ENCODE results near the gene GRAMD2A. TPM values are rescaled to one million over a fixed set of nuclear protein-coding genes. Genes with fewer than 3 reads are reported as not detected.

The GRAMD2A gene
- total RNA-seq, 1 donor from 2014 or later, result 5.0 TPM

DNA sequence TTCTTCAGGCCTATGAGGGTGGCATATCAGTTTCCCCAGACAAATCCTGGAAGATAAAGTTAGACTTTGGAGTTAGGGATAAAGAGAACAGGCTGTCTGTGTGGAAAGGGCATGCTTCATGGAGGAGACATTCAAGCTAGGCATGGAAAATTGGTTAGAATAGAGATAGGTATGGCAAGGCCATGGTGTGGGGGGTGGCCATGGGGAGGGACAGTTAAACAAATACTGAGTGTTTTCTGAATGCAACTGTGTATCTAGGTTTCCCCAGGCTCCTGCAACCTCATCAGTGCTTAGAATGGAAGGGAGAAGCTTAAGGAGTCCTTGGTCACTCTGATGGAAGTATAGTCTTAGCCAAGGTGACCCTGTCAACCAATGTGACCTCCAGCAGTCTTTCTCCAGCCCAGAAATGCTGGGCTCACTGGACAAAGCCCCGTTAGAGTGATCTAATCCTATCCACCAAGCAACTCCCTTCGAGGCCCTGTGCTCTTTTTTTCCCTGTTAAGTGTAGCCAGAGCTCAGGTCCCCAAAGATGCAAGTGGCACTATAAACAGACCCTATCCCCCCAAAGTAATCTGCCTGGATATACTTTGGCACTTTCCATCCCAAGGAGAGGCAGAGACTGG is 38.9 kb upstream of the GRAMD2A start:
- H3K4me3 ChIP-seq (ENCODE audit: low read depth, low read length), result peak overlapping the region; percentile 59
- TF ChIP-seq, protein P1, sequence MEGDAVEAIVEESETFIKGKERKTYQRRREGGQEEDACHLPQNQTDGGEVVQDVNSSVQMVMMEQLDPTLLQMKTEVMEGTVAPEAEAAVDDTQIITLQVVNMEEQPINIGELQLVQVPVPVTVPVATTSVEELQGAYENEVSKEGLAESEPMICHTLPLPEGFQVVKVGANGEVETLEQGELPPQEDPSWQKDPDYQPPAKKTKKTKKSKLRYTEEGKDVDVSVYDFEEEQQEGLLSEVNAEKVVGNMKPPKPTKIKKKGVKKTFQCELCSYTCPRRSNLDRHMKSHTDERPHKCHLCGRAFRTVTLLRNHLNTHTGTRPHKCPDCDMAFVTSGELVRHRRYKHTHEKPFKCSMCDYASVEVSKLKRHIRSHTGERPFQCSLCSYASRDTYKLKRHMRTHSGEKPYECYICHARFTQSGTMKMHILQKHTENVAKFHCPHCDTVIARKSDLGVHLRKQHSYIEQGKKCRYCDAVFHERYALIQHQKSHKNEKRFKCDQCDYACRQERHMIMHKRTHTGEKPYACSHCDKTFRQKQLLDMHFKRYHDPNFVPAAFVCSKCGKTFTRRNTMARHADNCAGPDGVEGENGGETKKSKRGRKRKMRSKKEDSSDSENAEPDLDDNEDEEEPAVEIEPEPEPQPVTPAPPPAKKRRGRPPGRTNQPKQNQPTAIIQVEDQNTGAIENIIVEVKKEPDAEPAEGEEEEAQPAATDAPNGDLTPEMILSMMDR (conservative IDR thresholded peaks at IDR 0.05; ENCODE audit: low read depth, low read length), result no peak
- no peak for DNase-seq (ENCODE audit: low read depth)

DNA sequence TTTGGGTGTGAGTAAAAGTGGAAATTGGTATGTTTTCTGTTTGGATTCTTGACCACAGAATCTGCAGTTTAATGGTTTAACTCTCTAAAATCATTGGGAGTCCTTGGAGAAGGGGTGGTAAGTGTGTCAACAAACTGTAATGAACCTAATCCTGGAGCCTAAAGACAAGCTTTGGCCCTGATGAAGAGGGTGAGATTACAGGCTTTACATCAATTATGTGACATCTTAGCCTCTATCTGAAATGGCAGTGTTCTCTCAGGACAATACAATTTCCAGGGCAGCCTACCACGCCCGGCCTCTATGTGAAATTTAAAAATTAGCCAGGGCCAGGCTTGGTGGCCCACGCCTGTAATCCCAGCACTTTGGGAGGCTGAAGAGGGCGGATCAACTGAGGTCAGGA is 37.7 kb upstream of the GRAMD2A start:
- no peak overlapping the region for H3K4me3 ChIP-seq (ENCODE audit: low read depth, low read length)
- TF ChIP-seq, protein P1 (conservative IDR thresholded peaks at IDR 0.05; ENCODE audit: low read depth, low read length), result no peak
- DNase-seq (ENCODE audit: low read depth), result no peak

DNA sequence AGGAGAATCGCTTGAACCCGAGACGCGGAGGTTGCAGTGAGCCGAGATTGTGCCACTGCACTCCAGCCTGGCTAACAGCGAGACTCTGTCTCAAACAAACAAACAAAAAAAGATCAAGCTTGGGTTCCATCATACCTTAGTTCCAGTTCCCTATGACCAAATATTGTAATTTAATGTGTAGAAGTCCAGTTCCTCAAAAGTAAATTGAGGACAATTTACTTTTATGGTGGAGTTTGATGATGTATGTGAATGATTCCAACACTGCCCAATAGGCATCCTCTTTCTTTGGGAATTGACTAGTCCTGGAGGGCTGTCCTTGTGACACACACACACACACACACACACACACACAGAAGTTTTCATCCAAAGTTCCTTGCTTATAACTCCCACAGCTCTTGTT is 36.2 kb upstream of the GRAMD2A start:
- no peak overlapping the region for H3K4me3 ChIP-seq (ENCODE audit: low read depth, low read length)
- DNase-seq (ENCODE audit: low read depth), result no peak
- TF ChIP-seq, protein P1 (conservative IDR thresholded peaks at IDR 0.05; ENCODE audit: low read depth, low read length), result no peak

DNA sequence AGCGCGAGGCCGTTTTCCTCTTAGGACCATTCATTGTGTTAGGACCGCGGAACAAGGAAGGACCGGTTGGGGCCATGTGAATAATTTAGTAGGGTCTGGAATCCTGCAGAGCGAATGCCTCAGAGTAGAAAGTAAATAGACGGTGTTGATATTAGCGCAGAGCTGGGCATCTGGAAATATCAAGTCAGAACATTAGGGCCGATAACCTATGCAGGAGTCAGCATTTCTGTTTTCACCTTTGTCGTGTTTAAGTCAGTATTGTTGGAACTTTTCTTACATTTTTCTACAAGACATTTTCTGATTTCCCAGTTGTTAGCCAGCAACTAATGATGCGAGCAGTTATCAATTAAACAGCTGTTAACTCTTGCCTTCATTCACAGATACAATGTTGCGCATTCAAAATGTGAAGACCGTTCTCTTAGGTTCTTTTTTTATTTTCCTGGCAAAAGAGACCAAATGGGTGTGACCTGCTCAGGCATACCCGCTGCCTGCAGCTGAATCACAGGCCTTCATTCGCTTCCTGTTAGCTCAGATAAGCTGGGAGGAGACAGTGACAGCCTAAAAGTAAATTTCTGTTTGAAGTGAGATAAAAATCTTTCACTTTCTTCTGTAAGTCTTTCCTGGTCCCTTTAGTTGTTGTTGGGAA is 34.4 kb upstream of the GRAMD2A start:
- TF ChIP-seq, protein P1 (conservative IDR thresholded peaks at IDR 0.05; ENCODE audit: low read depth, low read length), result no peak
- no peak for DNase-seq (ENCODE audit: low read depth)
- H3K4me3 ChIP-seq (ENCODE audit: low read depth, low read length), result peak overlapping the region; percentile 76

DNA sequence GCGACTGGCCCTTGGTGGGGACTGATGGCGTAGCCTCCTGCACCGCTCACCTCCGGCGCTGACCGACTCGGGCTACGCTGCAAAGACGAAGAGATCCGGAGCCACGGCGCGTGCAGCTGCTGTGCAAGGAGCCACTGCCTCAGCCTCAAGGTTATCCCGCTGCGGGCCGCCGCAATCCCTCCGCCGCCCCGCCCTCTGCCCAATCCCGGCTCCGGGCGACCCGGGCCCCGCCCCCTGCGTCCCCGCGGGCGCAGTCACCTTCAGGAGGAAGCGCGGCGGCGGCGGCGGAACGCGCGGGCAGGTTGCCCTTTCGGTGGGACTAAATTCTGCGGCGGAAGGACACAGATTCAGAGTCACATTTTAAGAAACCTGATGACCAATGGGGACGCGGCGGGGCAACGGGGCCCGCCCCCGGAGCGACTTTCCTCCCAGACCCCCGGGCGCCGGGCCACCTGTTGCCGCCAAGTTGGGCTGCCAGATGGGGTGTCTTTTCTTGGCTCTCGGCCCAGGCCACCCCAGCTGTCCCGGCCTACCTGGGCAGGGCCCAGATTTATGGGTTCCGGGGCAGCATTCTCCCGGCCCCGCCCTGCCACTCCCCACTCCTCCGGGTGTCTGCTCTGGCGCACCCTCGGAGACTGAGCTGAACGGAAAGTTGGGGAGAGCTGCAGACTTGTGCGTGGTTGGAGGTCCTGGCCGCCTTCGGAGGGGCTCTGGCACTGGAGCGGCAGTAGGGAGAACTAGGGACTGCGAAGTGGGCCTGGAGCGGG is 33.7 kb upstream of the GRAMD2A start, which contains the start of gene PKM:
Gene PKM (minus strand): TSS at position 125 of the 767 bp plus-strand sequence. CDS start 12,093 bp downstream, outside the sequence.
- DNase-seq (ENCODE audit: low read depth), result peak; percentile 74
- peak within 1 kb of the TSS; percentile 76 for H3K4me3 ChIP-seq (ENCODE audit: low read depth, low read length)
- TF ChIP-seq, protein P1 (conservative IDR thresholded peaks at IDR 0.05; ENCODE audit: low read depth, low read length), result no peak

DNA sequence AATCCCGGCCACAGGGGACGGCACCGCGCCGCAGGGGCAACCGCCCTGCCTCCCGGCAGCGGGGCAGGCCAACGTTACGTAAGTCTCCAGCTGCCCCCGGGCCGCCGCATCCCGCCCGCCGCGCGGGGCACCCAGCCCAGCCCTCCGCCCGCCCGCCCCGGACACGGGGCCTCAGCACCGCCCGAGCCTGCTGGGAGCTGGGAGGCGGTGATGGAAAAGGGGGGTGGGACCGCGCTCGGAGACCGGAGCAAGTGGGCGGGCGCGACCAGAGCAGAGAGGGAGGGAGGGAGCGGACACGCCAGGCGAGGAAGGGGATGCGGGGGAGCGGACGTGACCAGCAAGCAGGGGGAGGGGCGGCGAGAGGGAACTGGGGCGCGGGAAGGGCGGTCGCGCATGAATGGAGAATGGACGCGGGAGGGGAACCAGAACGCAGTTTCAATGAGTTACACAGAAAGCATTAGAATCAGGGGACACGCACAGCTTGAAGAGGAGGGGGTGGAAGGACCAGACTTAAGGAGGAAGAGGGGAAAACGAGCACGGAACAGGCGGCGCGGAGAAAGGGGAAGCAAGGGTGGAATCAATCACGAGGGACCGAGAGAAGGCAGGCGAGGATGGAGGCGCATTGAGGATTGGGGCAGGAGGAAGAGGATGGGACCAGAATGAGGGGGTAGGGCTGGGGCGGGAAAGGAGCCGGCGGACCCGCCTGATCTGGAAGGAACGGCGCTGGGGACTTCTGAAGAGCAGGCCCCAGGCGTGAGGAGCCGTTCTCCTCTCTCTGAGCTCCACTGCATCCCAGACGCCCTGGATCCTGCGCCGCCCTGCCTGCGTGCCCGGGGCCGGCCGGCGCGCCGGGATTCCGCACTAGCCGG is 32.8 kb upstream of the GRAMD2A start:
- TF ChIP-seq, protein P1 (conservative IDR thresholded peaks at IDR 0.05; ENCODE audit: low read depth, low read length), result no peak
- DNase-seq (ENCODE audit: low read depth), result no peak
- peak overlapping the region; percentile 76 for H3K4me3 ChIP-seq (ENCODE audit: low read depth, low read length)
